Measurements from ENCODE around the gene UACA.

UACA gene

GRCh38 chr15:70799667-70800450, 36.5 kb upstream of the UACA start:
- Histone ChIP-seq H3K4me2 (ENCODE audit: low read length) (no peak overlapping the region), H3K9me3 (ENCODE audit: insufficient read depth, low read length) (no peaks in the 10 kb centered on the region), H3K27me3 (ENCODE audit: low read depth, low read length) (0 out of 2 replicates have a peak, but pooled peaks cover 3% of the 10 kb centered on the region), H3K9ac (ENCODE audit: low read length) (no peak overlapping the region), H3K4me1 (ENCODE audit: low read length) (no peaks in the 10 kb centered on the region), H4K20me1 (ENCODE audit: insufficient read depth, low read length) (no peaks in the 10 kb centered on the region), H3K4me3 (ENCODE audit: low read length) (no peak overlapping the region), H2AFZ (ENCODE audit: low read depth, low read length) (no peak overlapping the region), H3K27ac (ENCODE audit: low read length) (no peak overlapping the region), H3K79me2 (ENCODE audit: low read length) (no peaks in the 10 kb centered on the region), H3K36me3 (replicated peaks; ENCODE audit: low read depth, low read length) (no peaks in the 10 kb centered on the region)
- TF ChIP-seq EZH2phosphoT487 (IDR thresholded peaks at IDR 0.05; ENCODE audit: low read depth) (no peak), CTCF (IDR thresholded peaks at IDR 0.05; ENCODE audit: low read depth, low read length) (no peak)

- no peaks in the 10 kb centered on the region for H3K9me3 ChIP-seq (ENCODE audit: insufficient read depth, low read length)
- H3K4me1 ChIP-seq (ENCODE audit: low read length), result no peaks in the 10 kb centered on the region
- no peaks in the 10 kb centered on the region for H3K36me3 ChIP-seq (replicated peaks; ENCODE audit: low read depth, low read length)
Measured at GRCh38 chr15:70797464-70797863, 34.1 kb upstream of the UACA start.

GRCh38 chr15:70796516-70797310, 33.4 kb upstream of the UACA start:
- Histone ChIP-seq H3K4me3 (ENCODE audit: low read length) (no peak overlapping the region), H3K9me3 (ENCODE audit: insufficient read depth, low read length) (no peaks in the 10 kb centered on the region), H3K27me3 (ENCODE audit: low read depth, low read length) (0 out of 2 replicates have a peak, but pooled peaks cover 7% of the 10 kb centered on the region), H4K20me1 (ENCODE audit: insufficient read depth, low read length) (no peaks in the 10 kb centered on the region), H3K9ac (ENCODE audit: low read length) (no peak overlapping the region), H2AFZ (ENCODE audit: low read depth, low read length) (no peak overlapping the region), H3K27ac (ENCODE audit: low read length) (no peak overlapping the region), H3K4me2 (ENCODE audit: low read length) (no peak overlapping the region), H3K36me3 (replicated peaks; ENCODE audit: low read depth, low read length) (no peaks in the 10 kb centered on the region), H3K4me1 (ENCODE audit: low read length) (no peaks in the 10 kb centered on the region), H3K79me2 (ENCODE audit: low read length) (no peaks in the 10 kb centered on the region)
- TF ChIP-seq CTCF (IDR thresholded peaks at IDR 0.05; ENCODE audit: low read depth, low read length) (no peak), EZH2phosphoT487 (IDR thresholded peaks at IDR 0.05; ENCODE audit: low read depth) (no peak)

More at GRCh38 chr15:70797464-70797863, 34.1 kb upstream of the UACA start:
- H3K79me2 ChIP-seq (ENCODE audit: low read length), result no peaks in the 10 kb centered on the region
- H3K4me3 ChIP-seq (ENCODE audit: low read length), result no peak overlapping the region
- H3K27ac ChIP-seq (ENCODE audit: low read length), result no peak overlapping the region
- H3K27me3 ChIP-seq (ENCODE audit: low read depth, low read length), result 0 out of 2 replicates have a peak, but pooled peaks cover 3% of the 10 kb centered on the region
- no peaks in the 10 kb centered on the region for H4K20me1 ChIP-seq (ENCODE audit: insufficient read depth, low read length)
- H2AFZ ChIP-seq (ENCODE audit: low read depth, low read length), result no peak overlapping the region
- no peak overlapping the region for H3K4me2 ChIP-seq (ENCODE audit: low read length)
- no peak overlapping the region for H3K9ac ChIP-seq (ENCODE audit: low read length)
- TF ChIP-seq EZH2phosphoT487 (IDR thresholded peaks at IDR 0.05; ENCODE audit: low read depth) (no peak), CTCF (IDR thresholded peaks at IDR 0.05; ENCODE audit: low read depth, low read length) (no peak)

- Histone ChIP-seq H3K79me2 (ENCODE audit: low read length) (no peaks in the 10 kb centered on the region), H3K36me3 (replicated peaks; ENCODE audit: low read depth, low read length) (no peaks in the 10 kb centered on the region), H3K9ac (ENCODE audit: low read length) (no peak overlapping the region), H3K27me3 (ENCODE audit: low read depth, low read length) (peaks cover 7% of the 10 kb centered on the region; the same call in 1 of the 2 replicates), H3K4me3 (ENCODE audit: low read length) (no peak overlapping the region), H4K20me1 (ENCODE audit: insufficient read depth, low read length) (no peaks in the 10 kb centered on the region), H3K4me2 (ENCODE audit: low read length) (no peak overlapping the region), H3K9me3 (ENCODE audit: insufficient read depth, low read length) (no peaks in the 10 kb centered on the region), H3K4me1 (ENCODE audit: low read length) (no peaks in the 10 kb centered on the region), H2AFZ (ENCODE audit: low read depth, low read length) (no peak overlapping the region), H3K27ac (ENCODE audit: low read length) (no peak overlapping the region)
- TF ChIP-seq EZH2phosphoT487 (IDR thresholded peaks at IDR 0.05; ENCODE audit: low read depth) (no peak), CTCF (IDR thresholded peaks at IDR 0.05; ENCODE audit: low read depth, low read length) (no peak)
Measured at GRCh38 chr15:70795311-70795665, 31.9 kb upstream of the UACA start.

Data from OCI-LY3 (cell line).